GM23248 (cell line): ENCODE results near the gene SSNA1. TPM values are rescaled to one million over a fixed set of nuclear protein-coding genes. Genes with fewer than 3 reads are reported as not detected.

Source experiments
- DNase-seq: peaks from one replicate; pipeline ENCODE4 v3.0.0-alpha.2; 2015
- H2AFZ ChIP-seq: fragments of 200-600 bp; sonication (generic); 2 replicates; pipeline ENCODE4 v1.6.1; 2016; ENCODE audit warnings: antibody characterized with exemption
- H3F3A ChIP-seq: fragments of 200-600 bp; sonication (generic); 2 replicates; pipeline ENCODE4 v1.6.1; 2016; ENCODE audit warnings: mild to moderate bottlenecking, antibody characterized with exemption, mixed run types; ENCODE audit not compliant: insufficient read depth
- H3K27ac ChIP-seq: fragments of 200-600 bp; sonication (generic); 2 replicates; pipeline ENCODE4 v1.5.1; 2016; ENCODE audit warnings: mild to moderate bottlenecking
- H3K27me3 ChIP-seq: fragments of 200-600 bp; sonication (generic); replicated peaks from 2 replicates; pipeline ENCODE4 v1.6.1; 2016; ENCODE audit warnings: mild to moderate bottlenecking; ENCODE audit not compliant: insufficient read depth
- H3K36me3 ChIP-seq: fragments of 200-600 bp; sonication (generic); 2 replicates; pipeline ENCODE4 v1.6.1; 2016; ENCODE audit warnings: low read depth, mild to moderate bottlenecking
- H3K4me1 ChIP-seq: fragments of 200-600 bp; sonication (generic); 2 replicates; pipeline ENCODE4 v1.6.1; 2016; ENCODE audit warnings: mild to moderate bottlenecking; ENCODE audit not compliant: insufficient read depth
- H3K4me2 ChIP-seq: fragments of 200-600 bp; sonication (generic); one replicate; pipeline ENCODE4 v1.6.1; 2016; ENCODE audit warnings: mild to moderate bottlenecking; ENCODE audit not compliant: unreplicated experiment
- H3K4me3 ChIP-seq: fragments of 200-600 bp; sonication (generic); 2 replicates; pipeline ENCODE4 v1.5.1; 2016; ENCODE audit warnings: mild to moderate bottlenecking
- H3K79me2 ChIP-seq: fragments of 200-600 bp; sonication (generic); 2 replicates; pipeline ENCODE4 v1.6.1; 2016; ENCODE audit warnings: mild to moderate bottlenecking; ENCODE audit not compliant: insufficient read depth
- H3K9ac ChIP-seq: fragments of 200-600 bp; sonication (generic); 2 replicates; pipeline ENCODE4 v1.6.1; 2016; ENCODE audit warnings: mild to moderate bottlenecking
- H3K9me2 ChIP-seq: fragments of 200-600 bp; sonication (generic); 2 replicates; pipeline ENCODE4 v1.6.1; 2016; ENCODE audit warnings: mixed run types, mild to moderate bottlenecking, moderate library complexity; ENCODE audit not compliant: insufficient read depth
- H3K9me3 ChIP-seq: fragments of 200-600 bp; sonication (generic); one replicate; pipeline ENCODE4 v1.6.1; 2017; ENCODE audit warnings: low read depth
- H4K20me1 ChIP-seq: fragments of 200-600 bp; sonication (generic); 2 replicates; pipeline ENCODE4 v1.6.0; 2016; ENCODE audit not compliant: insufficient read depth
- EZH2 ChIP-seq: fragments of 200-600 bp; sonication (generic); IDR thresholded peaks from 2 replicates; pipeline ENCODE4 v1.6.1; 2018; ENCODE audit warnings: antibody characterized with exemption, mild to moderate bottlenecking; ENCODE audit not compliant: insufficient read depth, poor library complexity, severe bottlenecking
- EZH2phosphoT487 ChIP-seq: fragments of 200-600 bp; sonication (generic); IDR thresholded peaks from 2 replicates; pipeline ENCODE4 v1.6.1; 2018; ENCODE audit warnings: antibody characterized with exemption, moderate library complexity, mild to moderate bottlenecking, low read depth; ENCODE audit not compliant: insufficient read depth
- WGBS, 2 experiments: methylation state at CpG; one replicate each; pipeline ENCODE4 v1.1.6; 2015 to 2017; ENCODE audit warnings: low lambda C conversion rate in 2 of 2, low coverage in 1 of 2; ENCODE audit errors: missing lambda C conversion rate in 2 of 2; 5-methylcytosine and 5-hydroxymethylcytosine counted together
- in situ Hi-C: fragments of 300-500 bp; cut with MboI; formaldehyde crosslinking; loops from 2 replicates; pipeline ENCODE4 v1.15.0; 2020
- polyA plus RNA-seq: library from polyadenylated mRNA; unstranded; fragments of >200 nt; fragmentation: Nextera tagmentation; extraction: Ambion mirVana; gene quantifications from 2 replicates; pipeline ENCODE4 v1.2.1, GENCODE V29; 2016
- total RNA-seq: library from RNA; depleted of rRNA; stranded (reverse); fragments of >200 nt; shearing (Covaris generic); gene quantifications from 2 replicates; pipeline ENCODE4 v1.2.3, GENCODE V29; 2014

The SSNA1 gene
- total and polyA plus RNA-seq, 2 experiments from 2014 or later, result 93.1 to 105 TPM

DNA sequence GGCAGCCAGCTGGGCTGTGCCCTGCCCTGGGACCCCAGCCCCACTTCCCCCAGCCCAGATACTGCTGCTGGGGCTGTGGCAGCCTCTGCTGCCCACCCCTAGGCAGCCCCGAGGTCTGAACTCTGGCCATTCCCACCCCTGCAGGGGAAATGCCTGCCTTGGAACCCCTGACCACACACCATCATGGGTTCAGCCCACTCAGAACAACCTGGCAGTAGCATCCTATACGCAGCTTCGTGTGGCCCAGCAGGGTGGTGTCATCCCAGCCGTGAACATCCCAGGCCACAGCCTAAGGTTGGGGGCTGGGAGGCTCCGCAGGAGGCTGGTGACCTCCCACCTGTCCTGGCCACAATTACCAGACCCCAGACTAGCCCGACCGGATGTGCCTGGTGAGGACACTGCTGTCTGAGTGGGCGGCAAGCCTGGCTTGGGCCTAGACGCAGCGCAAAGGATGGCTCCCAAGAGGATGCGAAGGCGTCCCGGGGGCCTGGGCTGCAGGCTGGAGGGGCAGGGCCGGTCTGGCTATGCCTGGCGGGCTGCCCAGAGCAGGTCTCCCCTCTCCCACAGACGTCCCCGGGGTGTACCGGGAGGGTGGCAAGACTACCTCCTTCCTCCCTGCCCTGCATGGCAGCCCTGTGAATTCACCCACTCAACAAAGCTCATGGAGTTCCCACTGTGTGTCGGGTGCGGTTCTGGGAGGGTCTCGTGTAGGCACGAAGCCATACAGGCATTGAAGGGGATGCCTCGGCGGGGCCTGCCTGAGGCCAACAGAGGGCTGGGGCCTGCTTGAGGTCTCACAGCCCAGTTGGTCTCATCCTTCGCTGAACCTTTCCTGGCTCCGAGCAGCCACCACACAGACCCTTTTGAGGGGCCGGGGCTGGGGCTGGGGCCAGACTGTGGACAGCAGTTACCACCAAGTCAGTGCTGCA is 40.8 kb downstream of the SSNA1 start:
- H3F3A ChIP-seq, result no peaks in the 10 kb centered on the region
- no peak for DNase-seq
- no peaks in the 10 kb centered on the region for H3K27me3 ChIP-seq
- H3K9me3 ChIP-seq, result no peaks in the 10 kb centered on the region
- no peak overlapping the region for H3K4me2 ChIP-seq
- TF ChIP-seq EZH2phosphoT487 (no peak), EZH2 (no peak)
- in situ Hi-C loops, result no loop called here
- 64% methylated on average over 24 to 27 of the region's 27 CpGs for WGBS, 2 experiments
- H2AFZ ChIP-seq, result no peak overlapping the region
- no peaks in the 10 kb centered on the region for H3K9me2 ChIP-seq
- no peaks in the 10 kb centered on the region for H3K36me3 ChIP-seq
- H4K20me1 ChIP-seq, result no peaks in the 10 kb centered on the region
- peaks cover 3% of the 10 kb centered on the region; the same call in 1 of the 2 replicates for H3K4me1 ChIP-seq
- H3K27ac ChIP-seq, result no peak overlapping the region
- no peak overlapping the region for H3K9ac ChIP-seq
- no peaks in the 10 kb centered on the region for H3K79me2 ChIP-seq
- no peak overlapping the region for H3K4me3 ChIP-seq

DNA sequence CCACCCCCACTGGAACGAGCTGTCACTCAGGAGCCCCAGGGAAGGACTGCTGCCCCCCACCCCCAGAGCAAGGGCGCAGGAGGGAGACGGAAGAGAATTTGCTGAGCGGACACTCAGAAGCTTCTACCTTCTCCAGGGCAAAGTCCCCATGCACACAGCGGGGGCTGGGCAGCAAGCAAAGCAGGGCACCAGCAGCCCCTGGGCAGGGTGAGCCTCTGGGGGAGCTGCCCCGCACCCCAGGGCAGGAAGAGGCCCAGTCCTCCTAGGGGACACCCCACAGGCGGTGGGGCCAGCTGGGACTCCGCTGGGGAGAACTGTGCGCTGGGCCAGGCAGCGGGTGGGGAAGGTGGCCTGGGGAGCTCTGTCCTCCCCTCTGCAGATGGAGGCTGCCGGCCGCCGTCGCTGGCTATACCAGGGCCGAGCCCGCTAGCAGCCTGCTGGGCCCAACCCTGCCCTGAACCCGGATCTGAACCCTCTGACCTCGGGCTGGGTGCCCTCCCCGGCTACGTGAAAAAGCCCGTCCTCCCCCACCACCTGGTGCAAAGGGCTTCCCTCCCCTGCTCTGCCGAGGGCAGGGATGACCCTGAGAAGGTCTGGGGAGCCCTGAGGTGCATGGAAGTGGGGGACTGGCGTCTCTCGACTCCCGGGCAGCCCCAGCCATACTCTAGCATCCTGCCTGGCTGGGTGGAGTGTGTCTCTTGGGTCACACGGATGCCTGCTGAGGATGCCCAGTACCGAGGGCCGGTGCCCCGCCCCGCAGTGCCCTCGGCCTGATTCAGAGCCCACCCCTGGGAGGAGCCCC is 41.6 kb downstream of the SSNA1 start:
- TF ChIP-seq EZH2phosphoT487 (no peak), EZH2 (no peak)
- Histone ChIP-seq H3K9me3 (no peaks in the 10 kb centered on the region), H3K36me3 (no peaks in the 10 kb centered on the region), H4K20me1 (no peaks in the 10 kb centered on the region), H3K4me1 (no peaks in the 10 kb centered on the region), H3K79me2 (no peaks in the 10 kb centered on the region), H2AFZ (no peak overlapping the region), H3F3A (no peaks in the 10 kb centered on the region), H3K9ac (no peak overlapping the region), H3K9me2 (no peaks in the 10 kb centered on the region), H3K27ac (no peak overlapping the region), H3K4me3 (no peak overlapping the region), H3K27me3 (no peaks in the 10 kb centered on the region), H3K4me2 (no peak overlapping the region)
- 47 to 54% methylated on average over 23 to 27 of the region's 31 CpGs for WGBS, 2 experiments
- DNase-seq, result no peak
- in situ Hi-C loops, result no loop called here

- Histone ChIP-seq H3K79me2 (no peaks in the 10 kb centered on the region), H4K20me1 (no peaks in the 10 kb centered on the region), H3K27ac (no peak within 1 kb of the TSS), H3K9me3 (no peaks in the 10 kb centered on the region), H3K4me3 (no peak within 1 kb of the TSS), H3K27me3 (no peaks in the 10 kb centered on the region), H3K9me2 (no peaks in the 10 kb centered on the region), H3F3A (no peaks in the 10 kb centered on the region), H3K9ac (no peak within 1 kb of the TSS), H3K36me3 (no peaks in the 10 kb centered on the region), H3K4me1 (no peaks in the 10 kb centered on the region), H2AFZ (no peak within 1 kb of the TSS), H3K4me2 (no peak within 1 kb of the TSS)
- 53 to 54% methylated on average over 14 of the region's 14 CpGs for WGBS, 2 experiments
- in situ Hi-C loops, result no loop called here
- TF ChIP-seq EZH2 (no peak), EZH2phosphoT487 (no peak)
- no peak for DNase-seq
Observed at GRCh38 chr9:137230705-137231371, 42.4 kb downstream of the SSNA1 start, which contains the start of gene SLC34A3. Gene SLC34A3, plus strand, starts transcription at chr9:137230901. Its CDS starts 802 bp downstream, at chr9:137231703.
